B cell (primary cell): ENCODE measurements around the gene FTO. TPM values are rescaled to one million over a fixed set of nuclear protein-coding genes. Genes with fewer than 3 reads are reported as not detected.

Experiments
- ATAC-seq: fragments of 200-7000 bp; cut with Tn5 transposase; one replicate; pipeline ENCODE4 v1.10.0; 2021; ENCODE audit warnings: low read depth, mild to moderate bottlenecking, moderate number of reproducible peaks, moderate library complexity
- CTCF ChIA-PET: fragments of 350-600 bp; sonication (Branson Sonifier 250); formaldehyde crosslinking; loops from one replicate; lab custom pipeline; 2021; ENCODE audit warnings: antibody characterized with exemption, inconsistent platforms; lab: Charles Lee
- POLR2A ChIA-PET: fragments of 350-600 bp; sonication (Branson Sonifier 250); formaldehyde crosslinking; loops from one replicate; lab custom pipeline; 2021; ENCODE audit warnings: antibody characterized with exemption; lab: Charles Lee
- DNase-seq: peaks from one replicate; pipeline ENCODE4 v3.0.0; 2013
- H2AFZ ChIP-seq: 2 replicates; pipeline ENCODE4 v1.6.1; 2012; ENCODE audit warnings: mild to moderate bottlenecking, low read depth, low read length; ENCODE audit not compliant: insufficient read depth, poor library complexity, severe bottlenecking
- H3K27ac ChIP-seq, 2 donors: 1 replicate in 1 of 2; 2 replicates in 1 of 2; pipeline ENCODE4 v1.5.1; 2012 to 2013; ENCODE audit warnings: low read length in 2 of 2, mild to moderate bottlenecking in 2 of 2, moderate library complexity in 1 of 2
- H3K27me3 ChIP-seq, 4 experiments: fragments of 200-600 bp in 1 of 4; sonication (generic) in 1 of 4; replicated peaks in 1 of 4; 1 replicate in 2 of 4; 2 replicates in 2 of 4; pipeline versions ENCODE4 v1.6.1 to v1.7.0; 2013 to 2016; ENCODE audit warnings: low read length in 3 of 4, mild to moderate bottlenecking in 2 of 4, mixed read lengths in 1 of 4, moderate library complexity in 1 of 4; ENCODE audit not compliant: insufficient read depth in 4 of 4, control insufficient read depth in 3 of 4; ENCODE audit errors: control extremely low read depth in 1 of 4
- H3K36me3 ChIP-seq, 2 experiments: replicated peaks in 1 of 2; 1 replicate in 1 of 2; 2 replicates in 1 of 2; pipeline versions ENCODE4 v1.6.1 to v1.7.1; 2013; ENCODE audit warnings: low read length in 1 of 2; ENCODE audit not compliant: insufficient read depth in 2 of 2, control insufficient read depth in 1 of 2; ENCODE audit errors: control extremely low read depth in 1 of 2, extremely low read depth in 1 of 2
- H3K4me1 ChIP-seq, 2 donors: fragments of 200-600 bp in 1 of 2; sonication (generic) in 1 of 2; 1 replicate in 1 of 2; 2 replicates in 1 of 2; pipeline versions ENCODE4 v1.5.1 to v1.6.1; 2013 to 2017; ENCODE audit warnings: low read length in 2 of 2; ENCODE audit not compliant: control insufficient read depth in 2 of 2, insufficient read depth in 2 of 2
- H3K4me2 ChIP-seq: replicated peaks from 2 replicates; pipeline ENCODE3; 2012; ENCODE audit warnings: mild to moderate bottlenecking, low read depth, low read length; ENCODE audit not compliant: poor library complexity, severe bottlenecking
- H3K4me3 ChIP-seq, 5 experiments: fragments of 200-600 bp in 1 of 5; sonication (generic) in 1 of 5; 1 replicate in 3 of 5; 2 replicates in 2 of 5; pipeline versions ENCODE4 v1.5.1 to v1.7.0; 2011 to 2016; ENCODE audit warnings: low read length in 4 of 5, mild to moderate bottlenecking in 4 of 5, low read depth in 2 of 5, control low read depth in 1 of 5, moderate library complexity in 1 of 5; ENCODE audit not compliant: insufficient read depth in 1 of 5; ENCODE audit errors: control extremely low read depth in 1 of 5, extremely low read depth in 1 of 5
- H3K79me2 ChIP-seq: fragments of 200-600 bp; sonication (generic); one replicate; pipeline ENCODE4 v1.6.0; 2016; ENCODE audit warnings: low read length; ENCODE audit not compliant: control insufficient read depth, insufficient read depth
- H3K9ac ChIP-seq: fragments of 200-600 bp; sonication (generic); 2 replicates; pipeline ENCODE4 v1.6.1; 2017; ENCODE audit warnings: mild to moderate bottlenecking, low read length, moderate library complexity
- H3K9me3 ChIP-seq, 3 donors: one replicate each; pipeline versions ENCODE4 v1.6.1 to v1.7.1; 2013; ENCODE audit warnings: low read length in 2 of 3; ENCODE audit not compliant: control insufficient read depth in 2 of 3, insufficient read depth in 1 of 3; ENCODE audit errors: control extremely low read depth in 1 of 3
- H4K20me1 ChIP-seq: 2 replicates; pipeline ENCODE4 v1.6.0; 2012; ENCODE audit warnings: mild to moderate bottlenecking, low read length; ENCODE audit not compliant: insufficient read depth, control insufficient read depth, poor library complexity, severe bottlenecking
- H3K27ac Mint-ChIP-seq: one replicate; pipeline ENCODE4 v1.8.0; 2021; ENCODE audit warnings: mixed read lengths
- H3K27me3 Mint-ChIP-seq: one replicate; pipeline ENCODE4 v1.8.0; 2021; ENCODE audit warnings: mixed read lengths
- H3K4me1 Mint-ChIP-seq: one replicate; pipeline ENCODE4 v1.8.0; 2021; ENCODE audit warnings: mixed read lengths
- H3K4me3 Mint-ChIP-seq: one replicate; pipeline ENCODE4 v1.8.0; 2021; ENCODE audit warnings: mixed read lengths
- H3K9me3 Mint-ChIP-seq: one replicate; pipeline ENCODE4 v1.8.0; 2022; ENCODE audit warnings: mixed read lengths; ENCODE audit not compliant: insufficient read depth
- EZH2 ChIP-seq: IDR thresholded peaks from 2 replicates; pipeline ENCODE4 v1.6.1; 2012; ENCODE audit warnings: borderline replicate concordance, low read depth, mild to moderate bottlenecking, moderate library complexity, low read length; ENCODE audit not compliant: insufficient read depth, poor library complexity, severe bottlenecking
- WGBS: methylation state at CpG from one replicate; pipeline ENCODE4 v1.1.5; 2013; ENCODE audit warnings: missing lambda C conversion rate; ENCODE audit not compliant: insufficient coverage; 5-methylcytosine and 5-hydroxymethylcytosine counted together
- intact Hi-C: fragments of 100-400 bp; cut with micrococcal nuclease; formaldehyde crosslinking; loops from one replicate; pipeline ENCODE4 v1.10.0; 2022
- polyA plus RNA-seq: library from polyadenylated mRNA; depleted of rRNA; stranded (reverse); fragments of >200 nt; gene quantifications from 2 replicates; pipeline ENCODE4 v1.2.3, GENCODE V29; 2012
- total RNA-seq, 2 donors: library from RNA; stranded (reverse); fragments of 120-200 nt in 1 of 2; gene quantifications; 1 replicate in 1 of 2; 2 replicates in 1 of 2; pipeline versions ENCODE4 v1.2.3 to v1.2.4, GENCODE V29; 2013 to 2022
- TF ChIP-seq, protein P1 (sequence below): fragments of 200-600 bp; IDR thresholded peaks from one replicate; pipeline ENCODE4 v1.8.0; 2022; ENCODE audit warnings: antibody characterized with exemption, mild to moderate bottlenecking

Gene FTO
- total and polyA plus RNA-seq, 2 donors (not counting 1 experiment from before 2014, with no cell fraction given) = 26.5 to 68.5 TPM

- intact Hi-C loops = loop anchor here (5.0 to 10.0 kb wide), 2 partner anchors 1515 to 1758 kb away; no protein-coding TSS in a partner anchor
- Histone ChIP-seq H3K9ac (peak overlapping the region; percentile 49), H2AFZ (no peak overlapping the region), H4K20me1 (no peaks in the 10 kb centered on the region), H3K4me2 (peak overlapping the region; percentile 59), H3K4me3 (peak overlapping the region in 2 of 5 experiments; percentile 24 to 40), H3K27me3 (no peaks in the 10 kb centered on the region), H3K36me3 (no peaks in the 10 kb centered on the region), H3K27ac (peak overlapping the region in 1 of 2 donors; percentile 54), H3K4me1 (peaks cover 13 to 18% of the 10 kb centered on the region in 2 donors), H3K79me2 (no peaks in the 10 kb centered on the region), H3K9me3 (no peaks in the 10 kb centered on the region)
- TF ChIP-seq EZH2 = no peak
- Mint-ChIP-seq H3K27me3 (no peaks in the 10 kb centered on the region), H3K9me3 (no peaks in the 10 kb centered on the region), H3K27ac (peak overlapping the region; percentile 80), H3K4me3 (peak overlapping the region; percentile 81), H3K4me1 (peaks cover 43% of the 10 kb centered on the region)
- ChIA-PET POLR2A (interaction anchor here (0.7 kb wide), 1 partner anchor 125 kb away, joined by 7 read pairs; no protein-coding TSS in a partner anchor), CTCF (interaction anchor here (0.7 to 2.2 kb wide), 3 partner anchors 10 to 114 kb away, joined by 3 to 5 read pairs (median 5); no protein-coding TSS in a partner anchor)
- DNase-seq (peak; percentile 36), ATAC-seq (peak; percentile 31)
- WGBS = no CpG with 5 or more reads among the region's 6 CpGs
These were observed 245.9 kb downstream of the FTO start for GRCh38 chr16:53949715-53950410.

DNA sequence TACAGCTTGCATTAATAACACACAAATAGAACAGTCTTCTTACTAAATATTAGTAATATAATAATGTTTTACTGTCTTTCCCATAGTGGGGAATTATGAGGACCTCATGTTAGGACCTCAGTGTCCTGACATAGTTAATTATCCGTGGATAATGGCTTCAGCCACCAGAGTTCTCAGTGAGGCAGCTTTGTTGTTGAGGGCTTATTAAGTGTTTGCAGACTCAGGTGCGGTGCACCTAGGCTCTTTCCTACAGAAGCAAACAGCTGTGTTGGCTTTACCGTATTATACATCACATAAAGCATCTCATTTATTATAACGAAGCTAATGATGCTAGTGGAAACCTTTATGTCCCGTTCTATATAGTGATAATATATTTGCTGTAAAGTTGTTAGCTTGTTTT, 246.7 kb downstream of the FTO start:
- no peak for TF ChIP-seq EZH2
- TF ChIP-seq, protein P1, sequence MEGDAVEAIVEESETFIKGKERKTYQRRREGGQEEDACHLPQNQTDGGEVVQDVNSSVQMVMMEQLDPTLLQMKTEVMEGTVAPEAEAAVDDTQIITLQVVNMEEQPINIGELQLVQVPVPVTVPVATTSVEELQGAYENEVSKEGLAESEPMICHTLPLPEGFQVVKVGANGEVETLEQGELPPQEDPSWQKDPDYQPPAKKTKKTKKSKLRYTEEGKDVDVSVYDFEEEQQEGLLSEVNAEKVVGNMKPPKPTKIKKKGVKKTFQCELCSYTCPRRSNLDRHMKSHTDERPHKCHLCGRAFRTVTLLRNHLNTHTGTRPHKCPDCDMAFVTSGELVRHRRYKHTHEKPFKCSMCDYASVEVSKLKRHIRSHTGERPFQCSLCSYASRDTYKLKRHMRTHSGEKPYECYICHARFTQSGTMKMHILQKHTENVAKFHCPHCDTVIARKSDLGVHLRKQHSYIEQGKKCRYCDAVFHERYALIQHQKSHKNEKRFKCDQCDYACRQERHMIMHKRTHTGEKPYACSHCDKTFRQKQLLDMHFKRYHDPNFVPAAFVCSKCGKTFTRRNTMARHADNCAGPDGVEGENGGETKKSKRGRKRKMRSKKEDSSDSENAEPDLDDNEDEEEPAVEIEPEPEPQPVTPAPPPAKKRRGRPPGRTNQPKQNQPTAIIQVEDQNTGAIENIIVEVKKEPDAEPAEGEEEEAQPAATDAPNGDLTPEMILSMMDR = no peak
- Histone ChIP-seq H3K79me2 (no peaks in the 10 kb centered on the region), H3K9ac (no peak overlapping the region), H3K9me3 (no peaks in the 10 kb centered on the region), H2AFZ (no peak overlapping the region), H3K27ac (no peak overlapping the region), H3K4me3 (no peak overlapping the region), H3K27me3 (no peaks in the 10 kb centered on the region), H3K36me3 (no peaks in the 10 kb centered on the region), H4K20me1 (no peaks in the 10 kb centered on the region), H3K4me2 (no peak overlapping the region), H3K4me1 (peaks cover 13 to 18% of the 10 kb centered on the region in 2 donors)
- ChIA-PET CTCF (interaction anchor here (1.2 to 2.2 kb wide), 2 partner anchors 9 to 60 kb away, joined by 5 read pairs; no protein-coding TSS in a partner anchor), POLR2A (interaction anchor here (0.7 kb wide), 1 partner anchor 125 kb away, joined by 7 read pairs; no protein-coding TSS in a partner anchor)
- Mint-ChIP-seq H3K9me3 (no peaks in the 10 kb centered on the region), H3K27me3 (no peaks in the 10 kb centered on the region), H3K4me1 (peaks cover 43% of the 10 kb centered on the region), H3K4me3 (no peak overlapping the region), H3K27ac (no peak overlapping the region)
- DNase-seq = no peak
- no peak for ATAC-seq
- WGBS = no CpG with 5 or more reads among the region's 5 CpGs
- intact Hi-C loops = loop anchor here (5.0 kb wide), 1 partner anchor 1758 kb away; no protein-coding TSS in a partner anchor
